ENCODE measurements around the gene CLEC3B. TPM values are rescaled to one million over a fixed set of nuclear protein-coding genes. Genes with fewer than 3 reads are reported as not detected.

The CLEC3B gene
- polyA plus RNA-seq, 3 donors: 3.9 to 22.7 (median 14.5) TPM

GRCh38 chr3:45026957-45027356 is 854 bp downstream of the CLEC3B start:
- Mint-ChIP-seq H3K9me3 (no peaks in the 10 kb centered on the region), H3K4me1 (peaks cover 20% of the 10 kb centered on the region), H3K27ac (peak overlapping the region in 1 of 7 donors; percentile 12), H3K36me3 (no peaks in the 10 kb centered on the region), H3K27me3 (ENCODE audit: low read depth in 3 of 3) (peaks cover 6 to 14% (median 7%) of the 10 kb centered on the region in 3 donors), H3K4me3 (peak overlapping the region in 1 of 2 donors; percentile 28)
- Histone ChIP-seq H3K27ac (ENCODE audit: low read depth in 1 of 2, low read length in 2 of 2) (no peak overlapping the region), H2AFZ (ENCODE audit: insufficient read depth, low read depth, low read length, poor library complexity, severe bottlenecking) (no peak overlapping the region), H4K20me1 (ENCODE audit: insufficient read depth, low read length) (no peaks in the 10 kb centered on the region), H3K79me2 (ENCODE audit: insufficient read depth, low read length) (no peaks in the 10 kb centered on the region), H3K4me3 (replicated peaks in 1 of 3; ENCODE audit: low read depth in 2 of 3, low read length in 3 of 3) (no peak overlapping the region), H3K36me3 (replicated peaks in 1 of 2; ENCODE audit: control insufficient read depth in 1 of 2, insufficient read depth in 2 of 2, low read length in 2 of 2) (no peaks in the 10 kb centered on the region), H3K4me1 (ENCODE audit: control insufficient read depth in 1 of 2, insufficient read depth in 2 of 2, low read length in 2 of 2) (peaks cover 11 to 20% of the 10 kb centered on the region in 2 donors), H3K4me2 (replicated peaks; ENCODE audit: extremely low read depth, low read length, poor library complexity, severe bottlenecking) (no peak overlapping the region), H3K9me3 (replicated peaks in 1 of 2; ENCODE audit: control insufficient read depth in 1 of 2, insufficient read depth in 1 of 2, low read length in 2 of 2) (no peaks in the 10 kb centered on the region), H3K9ac (ENCODE audit: insufficient read depth, low read length, poor library complexity, severe bottlenecking) (no peak overlapping the region), H3K27me3 (ENCODE audit: control insufficient read depth in 2 of 2, insufficient read depth in 2 of 2, low read length in 2 of 2) (no peaks in the 10 kb centered on the region)
- no peak for TF ChIP-seq CTCF (IDR thresholded peaks at IDR 0.05)
- WGBS (ENCODE audit: insufficient coverage): 97% methylated on average over 4 of the region's 4 CpGs
- no peak for DNase-seq
- intact Hi-C loops (cut with micrococcal nuclease): no loop called here

- no peaks in the 10 kb centered on the region for H3K9me3 ChIP-seq (replicated peaks in 1 of 2; ENCODE audit: control insufficient read depth in 1 of 2, insufficient read depth in 1 of 2, low read length in 2 of 2)
- no peak overlapping the region for H2AFZ ChIP-seq (ENCODE audit: insufficient read depth, low read depth, low read length, poor library complexity, severe bottlenecking)
- no peaks in the 10 kb centered on the region for H3K9me3 Mint-ChIP-seq
- no peaks in the 10 kb centered on the region for H3K79me2 ChIP-seq (ENCODE audit: insufficient read depth, low read length)
- H3K36me3 Mint-ChIP-seq: peaks cover 0 to 4% of the 10 kb centered on the region in 2 donors
- no peak overlapping the region for H3K4me3 ChIP-seq (replicated peaks in 1 of 3; ENCODE audit: low read depth in 2 of 3, low read length in 3 of 3)
- H3K9ac ChIP-seq (ENCODE audit: insufficient read depth, low read length, poor library complexity, severe bottlenecking): no peak overlapping the region
- no peak overlapping the region for H3K27ac ChIP-seq (ENCODE audit: low read depth in 1 of 2, low read length in 2 of 2)
- intact Hi-C loops (cut with micrococcal nuclease): no loop called here
- no peak for DNase-seq
- no peaks in the 10 kb centered on the region for H3K36me3 ChIP-seq (replicated peaks in 1 of 2; ENCODE audit: control insufficient read depth in 1 of 2, insufficient read depth in 2 of 2, low read length in 2 of 2)
- WGBS (ENCODE audit: insufficient coverage): no CpG with 5 or more reads among the region's 4 CpGs
- H3K27ac Mint-ChIP-seq: no peak overlapping the region
- H3K27me3 ChIP-seq (ENCODE audit: control insufficient read depth in 2 of 2, insufficient read depth in 2 of 2, low read length in 2 of 2): no peaks in the 10 kb centered on the region
- peaks cover 20% of the 10 kb centered on the region for H3K4me1 Mint-ChIP-seq
- TF ChIP-seq CTCF (IDR thresholded peaks at IDR 0.05): no peak
- H3K27me3 Mint-ChIP-seq (ENCODE audit: low read depth in 3 of 3): peaks cover 6 to 17% (median 7%) of the 10 kb centered on the region in 3 donors
- no peaks in the 10 kb centered on the region for H4K20me1 ChIP-seq (ENCODE audit: insufficient read depth, low read length)
- H3K4me3 Mint-ChIP-seq: no peak overlapping the region
- peaks cover 11 to 20% of the 10 kb centered on the region in 2 donors for H3K4me1 ChIP-seq (ENCODE audit: control insufficient read depth in 1 of 2, insufficient read depth in 2 of 2, low read length in 2 of 2)
- no peak overlapping the region for H3K4me2 ChIP-seq (replicated peaks; ENCODE audit: extremely low read depth, low read length, poor library complexity, severe bottlenecking)
Measured at GRCh38 chr3:45027441-45027840, 1.3 kb downstream of the CLEC3B start.

Measured in CD14-positive monocyte (primary cell).